Measurements from ENCODE around the gene ATXN1.
"Not testable (repeated sequence)": the region's sequence is repeated elsewhere in the genome, so short reads cannot be mapped to it uniquely, and the experiment has no call there.

ATXN1 gene

GRCh38 chr6:16760516-16761470 lies at the start of gene ATXN1:
Gene ATXN1, minus strand, starts transcription at chr6:16761460.
- DNase-seq = no peak

- no peak for DNase-seq
Observed at GRCh38 chr6:16810411-16810810, 49.2 kb upstream of the ATXN1 start.

GRCh38 chr6:16809753-16810358 lies 48.6 kb upstream of the ATXN1 start:
- no peak for DNase-seq

GRCh38 chr6:16807956-16808355 lies 46.7 kb upstream of the ATXN1 start:
- no peak for DNase-seq

GRCh38 chr6:16806363-16806762 lies 45.1 kb upstream of the ATXN1 start:
- DNase-seq = no peak

- DNase-seq = no peak
Observed at GRCh38 chr6:16805243-16805950, 44.1 kb upstream of the ATXN1 start.

- DNase-seq = no peak
Observed at GRCh38 chr6:16804546-16805242, 43.4 kb upstream of the ATXN1 start.

GRCh38 chr6:16803294-16804200 lies 42.3 kb upstream of the ATXN1 start:
- DNase-seq = no peak

GRCh38 chr6:16802071-16802470 lies 40.8 kb upstream of the ATXN1 start:
- DNase-seq = no peak

GRCh38 chr6:16800942-16801341 lies 39.7 kb upstream of the ATXN1 start:
- no peak for DNase-seq

- DNase-seq = no peak
Observed at GRCh38 chr6:16800341-16800740, 39.1 kb upstream of the ATXN1 start.

- DNase-seq = no peak
Observed at GRCh38 chr6:16799279-16800193, 38.3 kb upstream of the ATXN1 start.

GRCh38 chr6:16793828-16794412 lies 32.7 kb upstream of the ATXN1 start:
- DNase-seq = no peak

GRCh38 chr6:16789329-16790038 lies 28.2 kb upstream of the ATXN1 start:
- no peak for DNase-seq

GRCh38 chr6:16787128-16787682 lies 25.9 kb upstream of the ATXN1 start:
- no peak for DNase-seq

GRCh38 chr6:16785496-16785895 lies 24.2 kb upstream of the ATXN1 start:
- no peak for DNase-seq

GRCh38 chr6:16784957-16785356 lies 23.7 kb upstream of the ATXN1 start:
- not testable (repeated sequence) for DNase-seq

- DNase-seq = no peak
Observed at GRCh38 chr6:16783952-16784565, 22.8 kb upstream of the ATXN1 start.

- DNase-seq = no peak
Observed at GRCh38 chr6:16783509-16783908, 22.2 kb upstream of the ATXN1 start.

All from DMS 273 treated with DMSO at 0.1 percent for 48 hours (cell line).